H9 (cell line): ENCODE measurements around the gene RERE. TPM values are rescaled to one million over a fixed set of nuclear protein-coding genes. Genes with fewer than 3 reads are reported as not detected.

ENCODE experiments used
- DNase-seq: peaks from one replicate; pipeline ENCODE4 v3.0.0-alpha.2; 2017
- H2AFZ ChIP-seq: one replicate; pipeline ENCODE4 v1.6.1; 2013; ENCODE audit warnings: mild to moderate bottlenecking, low read length, control low read depth, moderate library complexity
- H2AK5ac ChIP-seq: 2 replicates; pipeline ENCODE4 v1.6.1; 2013; ENCODE audit warnings: low read length, control low read depth, mixed read lengths; ENCODE audit not compliant: insufficient read length
- H2BK120ac ChIP-seq: one replicate; pipeline ENCODE4 v1.6.1; 2013; ENCODE audit warnings: low read depth, mild to moderate bottlenecking, low read length, control low read depth, inconsistent platforms; ENCODE audit not compliant: poor library complexity, severe bottlenecking
- H2BK12ac ChIP-seq: 2 replicates; pipeline ENCODE4 v1.6.1; 2013; ENCODE audit warnings: low read length, control low read depth, mixed read lengths, low read depth; ENCODE audit not compliant: insufficient read length
- H2BK15ac ChIP-seq: 2 replicates; pipeline ENCODE4 v1.6.1; 2013; ENCODE audit warnings: low read depth, low read length, control low read depth
- H2BK20ac ChIP-seq: one replicate; pipeline ENCODE4 v1.6.1; 2013; ENCODE audit warnings: low read depth, mild to moderate bottlenecking, low read length, control low read depth, inconsistent platforms; ENCODE audit not compliant: poor library complexity, severe bottlenecking
- H2BK5ac ChIP-seq: 2 replicates; pipeline ENCODE4 v1.6.1; 2013; ENCODE audit warnings: low read length, control low read depth, mixed read lengths; ENCODE audit not compliant: insufficient read length
- H3K14ac ChIP-seq: 2 replicates; pipeline ENCODE4 v1.6.1; 2013; ENCODE audit warnings: low read length, control low read depth; ENCODE audit not compliant: insufficient read depth
- H3K18ac ChIP-seq: 2 replicates; pipeline ENCODE4 v1.6.1; 2013; ENCODE audit warnings: low read depth, mild to moderate bottlenecking, mixed read lengths, low read length, control low read depth; ENCODE audit not compliant: insufficient read length
- H3K23ac ChIP-seq: 2 replicates; pipeline ENCODE4 v1.6.1; 2013; ENCODE audit warnings: low read length, control low read depth, mixed read lengths, low read depth; ENCODE audit not compliant: insufficient read length
- H3K23me2 ChIP-seq: 2 replicates; pipeline ENCODE4 v1.6.1; 2013; ENCODE audit warnings: low read depth, mild to moderate bottlenecking, mixed read lengths, low read length, control low read depth; ENCODE audit not compliant: insufficient read length, poor library complexity, severe bottlenecking
- H3K27ac ChIP-seq: 2 replicates; pipeline ENCODE4 v1.5.1; 2013; ENCODE audit warnings: low read length, control low read depth, mixed read lengths, low read depth; ENCODE audit not compliant: insufficient read length
- H3K27me3 ChIP-seq: 2 replicates; pipeline ENCODE4 v1.6.1; 2013; ENCODE audit warnings: low read length, control low read depth, inconsistent platforms; ENCODE audit not compliant: insufficient read depth
- H3K4ac ChIP-seq: 2 replicates; pipeline ENCODE4 v1.6.1; 2013; ENCODE audit warnings: low read depth, mild to moderate bottlenecking, control low read depth, inconsistent platforms, low read length, moderate library complexity
- H3K4me1 ChIP-seq: 2 replicates; pipeline ENCODE4 v1.6.1; 2013; ENCODE audit warnings: low read length, control low read depth, inconsistent platforms; ENCODE audit not compliant: insufficient read depth
- H3K4me2 ChIP-seq: 2 replicates; pipeline ENCODE4 v1.6.1; 2013; ENCODE audit warnings: low read length, control low read depth, mixed read lengths; ENCODE audit not compliant: insufficient read length, insufficient read depth
- H3K56ac ChIP-seq: 2 replicates; pipeline ENCODE4 v1.6.1; 2013; ENCODE audit warnings: low read depth, mild to moderate bottlenecking, mixed read lengths, low read length, control low read depth; ENCODE audit not compliant: insufficient read length
- H3K79me1 ChIP-seq: 2 replicates; pipeline ENCODE4 v1.6.1; 2013; ENCODE audit warnings: low read depth, mild to moderate bottlenecking, moderate library complexity, low read length, control low read depth, inconsistent platforms; ENCODE audit not compliant: insufficient read depth, poor library complexity, severe bottlenecking
- H3K79me2 ChIP-seq: 2 replicates; pipeline ENCODE4 v1.6.1; 2013; ENCODE audit warnings: low read length, control low read depth, inconsistent platforms; ENCODE audit not compliant: insufficient read depth
- H3K9ac ChIP-seq: 2 replicates; pipeline ENCODE4 v1.6.1; 2013; ENCODE audit warnings: low read length, control low read depth, mixed read lengths; ENCODE audit not compliant: insufficient read length; ENCODE audit errors: extremely low read depth
- H3K9me3 ChIP-seq: one replicate; pipeline ENCODE4 v1.6.1; 2013; ENCODE audit warnings: low read depth, low read length, inconsistent platforms; ENCODE audit not compliant: control insufficient read depth
- H3T11ph ChIP-seq: one replicate; pipeline ENCODE4 v1.6.1; 2013; ENCODE audit warnings: mild to moderate bottlenecking, low read length, control low read depth, inconsistent platforms
- H4K20me1 ChIP-seq: one replicate; pipeline ENCODE4 v1.6.1; 2013; ENCODE audit not compliant: control insufficient read depth, insufficient read length, insufficient read depth
- H4K5ac ChIP-seq: 2 replicates; pipeline ENCODE4 v1.6.1; 2013; ENCODE audit warnings: low read depth, mild to moderate bottlenecking, mixed read lengths, low read length, control low read depth; ENCODE audit not compliant: insufficient read length
- H4K8ac ChIP-seq: replicated peaks from 2 replicates; pipeline ENCODE4 v1.6.1; 2013; ENCODE audit warnings: low read length, control low read depth, mixed read lengths, low read depth; ENCODE audit not compliant: insufficient read length
- H4K91ac ChIP-seq: 2 replicates; pipeline ENCODE4 v1.6.1; 2013; ENCODE audit warnings: low read depth, mild to moderate bottlenecking, moderate library complexity, mixed read lengths, low read length, control low read depth; ENCODE audit not compliant: insufficient read length
- H3K27ac Mint-ChIP-seq, 3 experiments: 2 replicates in 2 of 3; 3 replicates in 1 of 3; pipeline ENCODE4 v1.8.0; 2020 to 2021; ENCODE audit warnings: mixed read lengths in 3 of 3, mild to moderate bottlenecking in 1 of 3, moderate library complexity in 1 of 3
- H3K27me3 Mint-ChIP-seq: 2 replicates; pipeline ENCODE4 v1.8.0; 2021; ENCODE audit warnings: low read depth, mild to moderate bottlenecking, moderate library complexity, mixed read lengths
- H3K36me3 Mint-ChIP-seq, 3 experiments: 2 replicates in 2 of 3; 3 replicates in 1 of 3; pipeline ENCODE4 v1.8.0; 2020 to 2021; ENCODE audit warnings: low read depth in 3 of 3, mixed read lengths in 3 of 3; ENCODE audit not compliant: insufficient read depth in 1 of 3
- H3K4me1 Mint-ChIP-seq, 2 experiments: 2 replicates each; pipeline ENCODE4 v1.8.0; 2020; ENCODE audit warnings: mixed read lengths in 2 of 2
- H3K4me3 Mint-ChIP-seq, 2 experiments: 2 replicates in 1 of 2; 3 replicates in 1 of 2; pipeline ENCODE4 v1.8.0; 2020 to 2021; ENCODE audit warnings: mild to moderate bottlenecking in 2 of 2, mixed read lengths in 2 of 2, moderate library complexity in 1 of 2
- H3K9me3 Mint-ChIP-seq, 2 experiments: 2 replicates in 1 of 2; 3 replicates in 1 of 2; pipeline ENCODE4 v1.8.0; 2020; ENCODE audit warnings: mild to moderate bottlenecking in 2 of 2, mixed read lengths in 2 of 2, moderate library complexity in 1 of 2
- WGBS: extraction: QIAGEN DNeasy Blood & Tissue Kit; methylation state at CpG from one replicate; pipeline ENCODE4 v1.1.7; 2013; ENCODE audit warnings: missing lambda C conversion rate, low lambda C conversion rate, mixed read lengths; ENCODE audit not compliant: insufficient read length; ENCODE audit errors: extremely low coverage; 5-methylcytosine and 5-hydroxymethylcytosine counted together
- total RNA-seq: library from RNA; stranded (reverse); gene quantifications from 2 replicates; pipeline ENCODE4 v1.2.1, GENCODE V29; 2021
- TF ChIP-seq, protein P1 (sequence below): fragments of 200-600 bp; sonication (generic); conservative IDR thresholded peaks from 3 replicates; pipeline ENCODE4 v1.8.0; 2021; ENCODE audit warnings: antibody characterized with exemption, mild to moderate bottlenecking

The RERE gene
- total RNA-seq, 1 experiment from 2014 or later: 103 TPM

DNA sequence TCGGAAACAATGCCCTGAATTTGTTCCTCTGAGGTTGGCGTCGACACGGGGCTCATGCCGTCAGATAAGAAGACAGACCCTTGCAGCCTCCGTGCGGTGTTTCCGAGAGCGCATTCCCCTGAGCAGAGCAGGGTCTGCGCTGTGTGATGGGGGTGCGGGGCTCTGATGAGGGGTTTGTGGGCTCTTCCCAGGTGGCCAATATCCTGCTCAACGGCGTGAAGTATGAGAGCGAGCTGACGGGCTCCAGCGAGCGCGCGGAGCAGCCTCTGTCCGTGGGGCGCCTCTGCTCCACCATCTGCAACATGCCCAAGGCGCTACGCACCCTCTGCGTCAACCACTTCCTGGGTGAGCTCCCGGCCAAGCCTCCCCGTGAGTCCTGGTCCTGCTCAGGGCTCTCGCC, 482.2 kb downstream of the RERE start:
- H3K14ac ChIP-seq: no peak overlapping the region
- no peak overlapping the region for H4K8ac ChIP-seq
- H4K20me1 ChIP-seq: no peaks in the 10 kb centered on the region
- no peak overlapping the region for H3K23ac ChIP-seq
- H3K79me1 ChIP-seq: no peaks in the 10 kb centered on the region
- H3K9me3 ChIP-seq: no peaks in the 10 kb centered on the region
- no peak overlapping the region for H3K56ac ChIP-seq
- no peak overlapping the region for H3K18ac ChIP-seq
- no peak overlapping the region; the same call in 1 of the 2 replicates for H2BK15ac ChIP-seq
- no peak overlapping the region for H2BK20ac ChIP-seq
- H3K36me3 Mint-ChIP-seq: peaks cover 2 to 6% (median 4%) of the 10 kb centered on the region in 3 experiments; a peak in 5 of 7 replicates
- H3K27ac Mint-ChIP-seq: no peak overlapping the region
- H3K27ac ChIP-seq: no peak overlapping the region
- WGBS: no CpG with 5 or more reads among the region's 27 CpGs
- peaks cover 3 to 4% of the 10 kb centered on the region in 2 experiments; a peak in 4 of 5 replicates for H3K9me3 Mint-ChIP-seq
- no peak overlapping the region for H2BK120ac ChIP-seq
- H2BK12ac ChIP-seq: no peak overlapping the region
- peaks cover 2% of the 10 kb centered on the region for H3K27me3 Mint-ChIP-seq
- H3K4ac ChIP-seq: no peak overlapping the region
- no peak overlapping the region for H3K9ac ChIP-seq
- DNase-seq: no peak
- H3K4me1 ChIP-seq: no peaks in the 10 kb centered on the region
- no peaks in the 10 kb centered on the region for H3K79me2 ChIP-seq
- no peak overlapping the region for H4K91ac ChIP-seq
- H4K5ac ChIP-seq: no peak overlapping the region
- no peaks in the 10 kb centered on the region for H3K27me3 ChIP-seq
- H3K4me1 Mint-ChIP-seq: no peaks in the 10 kb centered on the region
- no peak overlapping the region for H3K4me3 Mint-ChIP-seq
- TF ChIP-seq, protein P1, sequence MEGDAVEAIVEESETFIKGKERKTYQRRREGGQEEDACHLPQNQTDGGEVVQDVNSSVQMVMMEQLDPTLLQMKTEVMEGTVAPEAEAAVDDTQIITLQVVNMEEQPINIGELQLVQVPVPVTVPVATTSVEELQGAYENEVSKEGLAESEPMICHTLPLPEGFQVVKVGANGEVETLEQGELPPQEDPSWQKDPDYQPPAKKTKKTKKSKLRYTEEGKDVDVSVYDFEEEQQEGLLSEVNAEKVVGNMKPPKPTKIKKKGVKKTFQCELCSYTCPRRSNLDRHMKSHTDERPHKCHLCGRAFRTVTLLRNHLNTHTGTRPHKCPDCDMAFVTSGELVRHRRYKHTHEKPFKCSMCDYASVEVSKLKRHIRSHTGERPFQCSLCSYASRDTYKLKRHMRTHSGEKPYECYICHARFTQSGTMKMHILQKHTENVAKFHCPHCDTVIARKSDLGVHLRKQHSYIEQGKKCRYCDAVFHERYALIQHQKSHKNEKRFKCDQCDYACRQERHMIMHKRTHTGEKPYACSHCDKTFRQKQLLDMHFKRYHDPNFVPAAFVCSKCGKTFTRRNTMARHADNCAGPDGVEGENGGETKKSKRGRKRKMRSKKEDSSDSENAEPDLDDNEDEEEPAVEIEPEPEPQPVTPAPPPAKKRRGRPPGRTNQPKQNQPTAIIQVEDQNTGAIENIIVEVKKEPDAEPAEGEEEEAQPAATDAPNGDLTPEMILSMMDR: no peak
- no peak overlapping the region for H2AK5ac ChIP-seq
- no peak overlapping the region for H2AFZ ChIP-seq
- H3K23me2 ChIP-seq: no peaks in the 10 kb centered on the region
- no peak overlapping the region for H2BK5ac ChIP-seq
- no peak overlapping the region for H3T11ph ChIP-seq
- H3K4me2 ChIP-seq: no peak overlapping the region
